ENCODE results near the gene ARPC1B. TPM values are rescaled to one million over a fixed set of nuclear protein-coding genes. Genes with fewer than 3 reads are reported as not detected.

The ARPC1B gene
- total RNA-seq: 210 and 312 TPM in 2 replicates

GRCh38 chr7:99374111-99375064 is at the start of gene ARPC1B:
ARPC1B (plus strand) TSS chr7:99374730; CDS start chr7:99385715, 10,985 bp downstream.

DNA sequence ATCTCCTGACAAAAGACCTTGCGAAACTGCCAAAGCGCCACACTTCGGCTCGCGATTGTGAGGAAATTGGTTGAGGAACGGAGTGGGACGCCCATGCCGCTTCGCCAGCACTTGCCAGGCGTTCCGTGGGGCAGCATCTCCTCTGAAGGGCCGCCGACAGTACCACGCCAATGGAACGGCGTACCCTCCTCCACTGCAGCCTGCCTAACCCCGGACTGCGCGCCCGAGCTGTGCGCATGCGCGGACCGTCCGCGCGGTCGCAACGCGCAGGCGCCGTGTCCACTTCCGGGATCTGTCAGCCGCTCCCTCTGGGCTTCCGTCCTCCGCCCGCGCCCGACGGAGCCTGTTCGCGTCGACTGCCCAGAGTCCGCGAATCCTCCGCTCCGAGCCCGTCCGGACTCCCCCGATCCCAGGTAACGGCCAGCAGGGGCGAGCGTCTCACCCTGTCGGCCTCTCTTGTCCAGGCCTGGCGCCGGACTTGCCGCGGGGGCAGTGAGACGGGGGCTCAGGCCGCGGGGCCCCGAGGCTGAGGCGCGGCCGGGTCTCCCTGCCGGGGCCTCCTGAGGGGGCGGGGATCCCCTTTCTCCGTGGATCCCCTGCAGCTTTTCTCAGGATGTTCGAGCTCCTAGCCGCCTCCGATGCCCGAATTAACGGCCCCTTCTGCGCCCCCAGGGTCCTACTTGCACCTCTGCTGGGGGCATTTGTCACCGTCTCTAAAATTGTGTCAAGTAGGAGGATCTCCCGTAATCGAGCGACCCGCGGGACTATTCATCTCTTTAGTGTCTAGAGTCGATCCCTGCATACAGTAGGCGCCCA is 48.7 kb upstream of the ARPC1B start, which contains the start of gene ARPC1A:
Gene ARPC1A (plus strand): TSS at position 307 of the 816 bp plus-strand sequence. CDS start 7,456 bp downstream, outside the sequence.

DNA sequence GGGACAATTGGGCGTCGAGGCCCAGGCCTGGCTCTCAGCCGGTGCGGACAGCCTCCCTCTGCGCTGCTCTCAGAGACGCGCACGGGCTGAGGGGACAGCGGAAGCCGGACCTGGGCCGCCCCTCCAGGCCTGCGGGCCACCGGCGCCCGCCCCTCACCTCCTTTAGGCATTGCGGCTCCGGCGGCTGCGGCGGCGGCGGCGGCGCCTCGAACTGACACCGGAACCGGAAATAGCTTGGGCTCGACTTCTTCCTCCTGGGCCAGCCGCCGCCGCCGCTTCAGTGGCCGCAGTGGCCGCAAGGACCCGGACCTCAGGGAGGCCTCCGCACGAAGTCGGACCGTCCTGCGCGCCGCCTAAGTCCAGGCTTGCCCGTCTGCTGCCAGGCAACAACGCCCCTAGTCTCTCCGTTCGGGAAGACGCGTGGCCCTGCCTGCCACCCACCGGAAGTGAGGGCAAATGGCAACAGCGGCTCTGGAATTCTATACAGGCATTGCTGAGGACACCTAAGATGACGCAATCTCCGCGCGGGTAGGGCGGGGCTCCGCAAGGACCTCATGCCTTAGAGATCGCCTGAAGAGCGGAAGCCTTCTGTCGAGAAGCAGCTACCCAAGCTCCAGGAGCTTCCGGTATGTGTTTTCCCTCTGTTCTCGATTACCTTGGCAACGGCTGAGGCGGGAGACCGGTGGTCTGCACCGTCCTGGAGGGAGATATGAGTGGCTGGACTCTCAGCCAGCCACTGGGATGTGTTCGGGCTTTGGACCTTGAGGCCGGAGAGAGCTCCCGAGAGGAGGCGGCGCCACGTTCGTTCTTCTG is 34.1 kb downstream of the ARPC1B start, which contains the start of the genes BUD31 and PDAP1:
Gene BUD31 (plus strand): TSS at position 591 of the 813 bp plus-strand sequence. CDS start 2,124 bp downstream, outside the sequence.
Gene PDAP1 (minus strand): TSS at position 219 of the 813 bp plus-strand sequence. CDS start 49 bp downstream, at position 170.

GRCh38 chr7:99438573-99439480 is 64.3 kb downstream of the ARPC1B start, which contains the start of the genes CPSF4 and PTCD1:
CPSF4 (plus strand) TSS chr7:99438943; CDS start chr7:99439083, 140 bp downstream.
PTCD1 (minus strand) TSS chr7:99438798; CDS start chr7:99435242, 3,556 bp downstream.

Other genes with a start within 250 kb of the ARPC1B start
- 15.9 and 16.5 TPM in 2 replicates for gene SMURF1, start 230.6 kb upstream of the ARPC1B start, total RNA-seq
- gene KPNA7, start 166.6 kb upstream of the ARPC1B start, total RNA-seq: not detected in 2 replicates
- not detected in 2 replicates for gene MYH16, start 101.9 kb upstream of the ARPC1B start, total RNA-seq
- 140 and 156 TPM in 2 replicates for gene ARPC1A, start 48.8 kb upstream of the ARPC1B start, total RNA-seq
- gene PDAP1, start 33.9 kb downstream of the ARPC1B start, total RNA-seq: 76.0 and 76.2 TPM in 2 replicates
- 103 and 104 TPM in 2 replicates for gene BUD31, start 34.2 kb downstream of the ARPC1B start, total RNA-seq
- 6.2 and 6.7 TPM in 2 replicates for gene PTCD1, start 64.1 kb downstream of the ARPC1B start, total RNA-seq
- gene CPSF4, start 64.2 kb downstream of the ARPC1B start, total RNA-seq: 21.0 and 23.7 TPM in 2 replicates
- 604 and 668 TPM in 2 replicates for gene ATP5MF, start 91.4 kb downstream of the ARPC1B start, total RNA-seq
- gene ZNF789, start 98.2 kb downstream of the ARPC1B start, total RNA-seq: 5.1 and 6.9 TPM in 2 replicates
- gene ZNF394, start 125.6 kb downstream of the ARPC1B start, total RNA-seq: 34.2 and 34.9 TPM in 2 replicates
- gene ZKSCAN5, start 129.9 kb downstream of the ARPC1B start, total RNA-seq: 10.3 and 12.4 TPM in 2 replicates
- gene FAM200A, start 177.4 kb downstream of the ARPC1B start, total RNA-seq: 9.9 and 11.2 TPM in 2 replicates
- gene ZNF655, start 183.9 kb downstream of the ARPC1B start, total RNA-seq: 76.3 and 82.5 TPM in 2 replicates
- 0.26 and 0.43 TPM in 2 replicates for gene TMEM225B, start 223.5 kb downstream of the ARPC1B start, total RNA-seq
- gene ZSCAN25, start 242.2 kb downstream of the ARPC1B start, total RNA-seq: 10.8 and 11.2 TPM in 2 replicates